Effector CD8-positive, alpha-beta T cell (primary cell): Measurements from ENCODE around the gene HDDC2.

Experiments used
- DNase-seq: peaks from one replicate; lab custom pipeline; 2025; lab: John Stamatoyannopoulos, UW

The HDDC2 gene

GRCh38 chr6:125233202-125233601 is 68.6 kb downstream of the HDDC2 start:
- no peak for DNase-seq

- DNase-seq, result no peak
Measured at GRCh38 chr6:125232466-125232865, 69.3 kb downstream of the HDDC2 start.

DNA sequence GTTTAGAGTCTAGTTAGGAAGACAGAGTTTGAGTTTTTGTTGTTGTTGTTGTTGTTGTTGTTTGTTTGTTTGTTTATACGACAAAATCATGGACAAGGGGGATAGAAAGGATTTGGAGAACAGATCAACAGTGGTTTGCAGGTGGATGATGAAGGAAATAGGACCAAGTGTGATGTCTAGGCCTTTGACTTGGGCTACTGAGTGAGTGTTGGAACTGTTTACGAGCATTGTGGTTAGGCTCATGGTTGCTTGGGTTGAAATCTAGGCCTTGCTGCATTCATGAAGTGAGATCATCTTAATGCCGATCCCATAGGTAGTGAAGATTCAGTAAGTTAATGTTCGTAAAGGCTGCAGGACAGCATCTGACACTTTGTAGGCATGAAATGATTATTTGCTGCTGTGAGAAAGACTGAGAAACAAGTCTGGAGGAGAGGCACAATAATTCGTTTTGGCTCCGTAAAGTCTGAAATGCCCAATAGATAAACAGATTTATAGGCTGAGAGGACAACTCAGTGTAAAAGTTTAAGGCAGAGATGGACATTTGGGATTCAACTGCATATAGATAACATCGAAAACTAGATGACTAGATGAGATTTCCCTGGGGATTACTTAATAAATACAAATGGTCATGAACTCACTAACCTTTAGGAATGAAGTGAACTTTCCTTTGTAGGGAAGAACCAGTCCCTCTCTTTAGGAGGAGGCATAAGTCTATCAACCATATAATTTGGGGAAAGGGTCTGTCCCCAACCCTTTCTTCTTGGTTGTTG is 70.0 kb downstream of the HDDC2 start:
- no peak for DNase-seq

GRCh38 chr6:125231133-125231532 is 70.6 kb downstream of the HDDC2 start:
- no peak for DNase-seq

DNA sequence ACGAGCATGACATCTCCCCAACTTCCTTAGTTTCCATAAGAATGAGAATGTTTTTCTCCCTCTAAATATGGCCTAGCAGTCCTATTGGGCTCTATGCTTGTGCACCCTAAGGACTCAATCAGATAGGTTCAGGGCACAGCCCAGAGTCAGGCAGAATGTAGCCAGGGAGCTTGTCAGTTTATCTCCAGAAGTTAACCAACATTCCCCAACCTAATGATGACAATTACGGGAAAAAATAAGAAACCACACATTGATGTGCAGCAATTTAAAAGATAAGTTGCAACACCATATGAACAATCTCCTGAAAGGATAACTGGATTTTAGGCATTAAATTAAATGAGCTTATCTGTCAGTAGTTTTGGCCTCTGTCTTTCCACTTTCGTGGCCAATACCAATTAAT is 71.1 kb downstream of the HDDC2 start:
- DNase-seq, result no peak

- no peak for DNase-seq
Measured at GRCh38 chr6:125228981-125229479, 72.7 kb downstream of the HDDC2 start.

- no peak for DNase-seq
Measured at GRCh38 chr6:125227244-125227643, 74.5 kb downstream of the HDDC2 start.
